Activated B cell treated with CpG ODN at 0.5 μM for 24 hours (primary cell): ENCODE measurements around the gene TCHP. TPM values are rescaled to one million over a fixed set of nuclear protein-coding genes. Genes with fewer than 3 reads are reported as not detected.
A peak's percentile ranks its signal among the peaks of the same experiment; 100 is the strongest.

Experiments used
- ATAC-seq: fragments of 200-7000 bp; cut with Tn5 transposase; one replicate; pipeline ENCODE4 v1.10.0; 2021; ENCODE audit warnings: low read depth, mild to moderate bottlenecking, moderate library complexity
- CTCF ChIA-PET: fragments of 350-600 bp; sonication (Branson Sonifier 250); formaldehyde crosslinking; loops from one replicate; lab custom pipeline; 2021; ENCODE audit warnings: antibody characterized with exemption; lab: Charles Lee
- POLR2A ChIA-PET: fragments of 350-600 bp; sonication (Branson Sonifier 250); formaldehyde crosslinking; loops from one replicate; lab custom pipeline; 2021; ENCODE audit warnings: antibody characterized with exemption; lab: Charles Lee
- DNase-seq: peaks from one replicate; pipeline ENCODE4 v3.0.0; 2022
- H3K27ac Mint-ChIP-seq: one replicate; pipeline ENCODE4 v1.8.0; 2020; ENCODE audit warnings: mixed read lengths
- H3K27me3 Mint-ChIP-seq: one replicate; pipeline ENCODE4 v1.8.0; 2021; ENCODE audit warnings: mixed read lengths
- H3K36me3 Mint-ChIP-seq: one replicate; pipeline ENCODE4 v1.8.0; 2021; ENCODE audit warnings: low read depth, mixed read lengths
- H3K4me1 Mint-ChIP-seq: one replicate; pipeline ENCODE4 v1.8.0; 2021; ENCODE audit warnings: mixed read lengths
- H3K4me3 Mint-ChIP-seq: one replicate; pipeline ENCODE4 v1.8.0; 2020; ENCODE audit warnings: mild to moderate bottlenecking, mixed read lengths
- H3K9me3 Mint-ChIP-seq: one replicate; pipeline ENCODE4 v1.8.0; 2020; ENCODE audit warnings: mixed read lengths
- intact Hi-C: fragments of 100-400 bp; cut with micrococcal nuclease; formaldehyde crosslinking; loops from one replicate; pipeline ENCODE4 v1.15.1; 2024
- total RNA-seq: library from RNA; stranded (reverse); gene quantifications from 2 replicates; pipeline ENCODE4 v1.2.3, GENCODE V29; 2022
- TF ChIP-seq, protein P1 (sequence below): fragments of 200-600 bp; IDR thresholded peaks from one replicate; pipeline ENCODE4 v1.8.0; 2022; ENCODE audit warnings: antibody characterized with exemption, mild to moderate bottlenecking

TCHP gene
- total RNA-seq, 1 donor from 2014 or later = 28.3 TPM

DNA sequence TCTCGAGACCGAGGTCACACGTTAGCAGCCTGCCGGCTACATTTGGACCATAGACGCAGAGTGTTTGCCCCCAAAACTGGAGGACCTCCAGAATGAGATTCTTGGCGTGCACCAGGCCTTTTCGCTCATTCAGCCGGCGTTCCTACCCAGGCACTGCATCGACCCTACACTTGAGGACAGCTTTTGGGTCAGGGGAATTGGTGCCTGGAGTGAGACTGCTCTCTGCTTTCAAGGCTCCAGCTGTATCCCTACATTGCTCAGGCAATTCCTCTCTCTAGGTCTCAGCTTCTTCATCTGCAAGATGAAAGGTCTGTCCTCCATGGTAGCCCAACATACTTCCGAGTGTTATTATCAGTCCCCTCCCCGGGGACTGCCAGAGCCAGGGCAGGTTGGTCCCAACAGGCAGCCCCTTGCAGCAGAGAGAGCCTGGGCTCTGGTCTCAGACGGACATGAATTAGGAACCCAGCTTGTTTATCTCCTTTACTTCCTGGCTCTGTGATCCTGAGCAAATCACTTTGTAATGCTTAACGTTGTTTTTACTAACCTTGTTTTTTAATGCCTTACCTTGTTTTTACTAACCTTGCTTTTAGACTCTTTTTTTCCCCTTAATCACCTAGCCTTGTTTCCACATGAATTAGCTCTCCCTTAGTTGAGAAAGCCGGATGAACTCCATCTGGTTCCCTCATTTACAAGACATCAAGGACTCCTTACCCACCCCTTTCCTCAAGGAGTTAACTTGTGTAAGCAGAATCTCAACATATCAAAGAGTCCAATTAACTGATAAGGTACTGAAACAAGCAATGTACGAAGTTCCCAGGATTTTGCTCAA is 892 bp downstream of the TCHP start:
- no peaks in the 10 kb centered on the region for H3K9me3 Mint-ChIP-seq
- ATAC-seq (no peak), DNase-seq (no peak)
- no peaks in the 10 kb centered on the region for H3K27me3 Mint-ChIP-seq
- peaks cover 29% of the 10 kb centered on the region for H3K4me1 Mint-ChIP-seq
- peak overlapping the region; percentile 99 for H3K4me3 Mint-ChIP-seq
- ChIA-PET POLR2A (interaction anchor here (0.6 to 1.6 kb wide), 5 partner anchors 12 to 530 kb away, joined by 3 to 12 read pairs (median 3); partner anchors contain the start of genes GIT2 and GLTP), CTCF (interaction anchor here (1.0 kb wide), 1 partner anchor 13 kb away, joined by 4 read pairs; no protein-coding TSS in a partner anchor)
- TF ChIP-seq, protein P1, sequence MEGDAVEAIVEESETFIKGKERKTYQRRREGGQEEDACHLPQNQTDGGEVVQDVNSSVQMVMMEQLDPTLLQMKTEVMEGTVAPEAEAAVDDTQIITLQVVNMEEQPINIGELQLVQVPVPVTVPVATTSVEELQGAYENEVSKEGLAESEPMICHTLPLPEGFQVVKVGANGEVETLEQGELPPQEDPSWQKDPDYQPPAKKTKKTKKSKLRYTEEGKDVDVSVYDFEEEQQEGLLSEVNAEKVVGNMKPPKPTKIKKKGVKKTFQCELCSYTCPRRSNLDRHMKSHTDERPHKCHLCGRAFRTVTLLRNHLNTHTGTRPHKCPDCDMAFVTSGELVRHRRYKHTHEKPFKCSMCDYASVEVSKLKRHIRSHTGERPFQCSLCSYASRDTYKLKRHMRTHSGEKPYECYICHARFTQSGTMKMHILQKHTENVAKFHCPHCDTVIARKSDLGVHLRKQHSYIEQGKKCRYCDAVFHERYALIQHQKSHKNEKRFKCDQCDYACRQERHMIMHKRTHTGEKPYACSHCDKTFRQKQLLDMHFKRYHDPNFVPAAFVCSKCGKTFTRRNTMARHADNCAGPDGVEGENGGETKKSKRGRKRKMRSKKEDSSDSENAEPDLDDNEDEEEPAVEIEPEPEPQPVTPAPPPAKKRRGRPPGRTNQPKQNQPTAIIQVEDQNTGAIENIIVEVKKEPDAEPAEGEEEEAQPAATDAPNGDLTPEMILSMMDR = no peak
- peak overlapping the region; percentile 96 for H3K27ac Mint-ChIP-seq
- H3K36me3 Mint-ChIP-seq = peaks cover 30% of the 10 kb centered on the region
- intact Hi-C loops = loop anchor here (1.0 to 5.0 kb wide), 4 partner anchors 13 to 189 kb away; partner anchors contain the start of genes FAM222A and GLTP

DNA sequence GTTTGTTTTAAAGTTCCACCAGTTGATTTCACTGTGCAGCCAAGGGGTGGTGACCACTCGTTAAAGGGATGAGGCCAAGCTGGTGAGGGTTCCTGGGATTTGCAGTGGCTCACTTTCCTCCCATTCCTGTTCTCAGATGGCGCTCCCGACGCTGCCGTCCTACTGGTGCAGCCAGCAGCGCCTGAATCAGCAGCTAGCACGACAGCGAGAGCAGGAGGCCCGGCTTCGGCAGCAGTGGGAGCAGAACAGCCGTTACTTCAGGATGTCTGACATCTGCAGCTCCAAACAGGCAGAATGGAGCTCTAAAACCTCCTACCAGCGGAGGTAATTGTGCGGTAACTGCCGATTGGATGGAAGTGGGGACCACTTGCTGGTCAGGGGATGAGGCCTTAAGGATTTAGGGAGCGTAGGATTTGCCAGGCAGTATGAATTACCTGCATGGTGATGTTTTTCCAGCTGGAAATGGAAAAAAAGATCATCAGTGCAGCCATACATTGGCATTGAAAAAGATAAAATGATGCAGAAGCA is 2.9 kb downstream of the TCHP start:
- ATAC-seq (no peak), DNase-seq (no peak)
- ChIA-PET CTCF (interaction anchor here (1.5 kb wide), 1 partner anchor 11 kb away, joined by 4 read pairs; no protein-coding TSS in a partner anchor), POLR2A (no interaction called here)
- H3K4me1 Mint-ChIP-seq = peaks cover 29% of the 10 kb centered on the region
- H3K4me3 Mint-ChIP-seq = no peak overlapping the region
- TF ChIP-seq, protein P1 = no peak
- no peak overlapping the region for H3K27ac Mint-ChIP-seq
- H3K27me3 Mint-ChIP-seq = no peaks in the 10 kb centered on the region
- no peaks in the 10 kb centered on the region for H3K9me3 Mint-ChIP-seq
- intact Hi-C loops = loop anchor here (5.0 kb wide), 1 partner anchor 191 kb away; the partner anchor contains the start of gene FAM222A
- H3K36me3 Mint-ChIP-seq = peaks cover 49% of the 10 kb centered on the region

DNA sequence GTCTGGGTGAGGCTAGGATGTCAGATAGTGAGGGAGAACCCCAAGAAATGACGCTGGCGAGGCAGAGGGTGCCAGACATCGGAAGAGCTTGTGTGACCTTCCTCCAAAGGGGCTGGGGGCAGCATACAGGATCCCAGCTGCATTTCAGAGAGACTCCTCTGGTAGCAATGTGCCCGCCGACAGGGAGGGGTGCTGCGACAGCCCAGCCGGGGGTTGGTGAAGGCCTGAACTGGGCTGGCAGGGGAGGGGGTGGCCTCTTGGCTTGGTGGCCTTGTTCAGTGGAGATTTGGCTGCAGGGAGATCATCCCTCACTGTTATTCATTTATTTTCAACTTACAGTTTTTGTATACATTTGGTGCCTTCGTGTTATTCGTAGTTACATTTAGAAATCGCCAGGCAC is 5.2 kb downstream of the TCHP start:
- H3K4me3 Mint-ChIP-seq = no peak overlapping the region
- H3K27me3 Mint-ChIP-seq = no peaks in the 10 kb centered on the region
- no peak for DNase-seq
- H3K36me3 Mint-ChIP-seq = peaks cover 66% of the 10 kb centered on the region
- TF ChIP-seq, protein P1 = no peak
- H3K27ac Mint-ChIP-seq = no peak overlapping the region
- intact Hi-C loops = no loop called here
- no peak for ATAC-seq
- CTCF ChIA-PET = no interaction called here
- peaks cover 17% of the 10 kb centered on the region for H3K4me1 Mint-ChIP-seq
- H3K9me3 Mint-ChIP-seq = no peaks in the 10 kb centered on the region
- POLR2A ChIA-PET = no interaction called here

DNA sequence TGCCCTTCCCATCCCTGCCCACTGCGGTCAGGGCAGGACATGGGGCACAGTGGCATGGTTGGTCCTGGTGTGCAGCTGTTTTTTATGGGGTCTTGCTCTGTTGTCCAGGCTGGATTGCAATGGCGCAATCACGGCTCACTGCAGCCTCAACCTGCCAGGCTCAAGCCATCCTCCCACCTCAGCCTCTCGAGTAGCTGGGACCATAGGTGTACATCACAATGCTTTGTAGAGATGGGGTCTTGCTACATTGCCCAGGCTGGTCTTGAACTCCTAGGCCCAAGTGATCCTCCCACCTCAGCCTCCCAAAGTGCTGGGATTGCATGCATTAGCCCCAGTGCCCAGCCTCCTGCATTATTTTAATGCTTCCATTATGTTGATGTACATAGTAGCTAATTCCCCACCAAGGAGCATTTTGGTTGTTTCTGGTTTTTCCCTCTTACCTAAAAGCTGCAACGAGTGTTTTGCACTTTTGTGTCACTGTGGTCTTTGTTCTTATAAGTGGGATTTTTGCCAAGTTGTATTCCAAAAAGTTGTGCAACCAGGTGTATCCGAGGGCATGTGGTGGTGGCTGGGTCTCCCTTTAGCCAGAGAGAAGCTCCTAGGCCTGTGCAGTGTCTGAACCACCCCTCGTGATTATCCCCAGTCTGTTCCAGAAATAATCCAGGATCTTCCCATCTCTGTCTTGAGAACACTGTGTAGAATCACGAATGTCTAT is 10.3 kb downstream of the TCHP start:
- Mint-ChIP-seq H3K27me3 (no peaks in the 10 kb centered on the region), H3K4me1 (no peaks in the 10 kb centered on the region)
- ATAC-seq = no peak

More for the DNA sequence above, 10.3 kb downstream of the TCHP start:
- POLR2A ChIA-PET = no interaction called here
- intact Hi-C loops = no loop called here
- Mint-ChIP-seq H3K36me3 (peaks cover 85% of the 10 kb centered on the region), H3K27ac (no peak overlapping the region), H3K9me3 (no peaks in the 10 kb centered on the region), H3K4me3 (no peak overlapping the region)
- CTCF ChIA-PET = no interaction called here
- TF ChIP-seq, protein P1 = no peak
- DNase-seq = no peak
